ENCODE data around the gene PP2D1. TPM values are rescaled to one million over a fixed set of nuclear protein-coding genes. Genes with fewer than 3 reads are reported as not detected.

The PP2D1 gene
- total RNA-seq, 1 experiment from 2014 or later = not detected

- Histone ChIP-seq H3K4me1 (ENCODE audit: insufficient read depth, low read length, poor library complexity, severe bottlenecking) (no peaks in the 10 kb centered on the region), H3K9me3 (ENCODE audit: low read depth, low read length, poor library complexity, severe bottlenecking) (no peaks in the 10 kb centered on the region), H3K27me3 (replicated peaks; ENCODE audit: insufficient read depth, low read depth, low read length, poor library complexity) (no peaks in the 10 kb centered on the region), H3K36me3 (ENCODE audit: insufficient read depth, low read length, poor library complexity, severe bottlenecking) (no peaks in the 10 kb centered on the region), H3K27ac (ENCODE audit: low read depth, low read length, poor library complexity, severe bottlenecking) (no peak overlapping the region), H3K4me3 (ENCODE audit: low read depth, low read length, poor library complexity, severe bottlenecking) (no peak overlapping the region)
- intact Hi-C loops (cut with micrococcal nuclease; ENCODE audit: unreplicated experiment) = no loop called here
- no peak for TF ChIP-seq EZH2 (IDR thresholded peaks at IDR 0.05; ENCODE audit: borderline replicate concordance, low read depth, low read length, poor library complexity, severe bottlenecking)
- no peak for TF ChIP-seq CTCF (conservative IDR thresholded peaks at IDR 0.05; ENCODE audit: low read depth, low read length)
- ChIA-PET CTCF (no interaction called here), POLR2A (ENCODE audit: low non-redundant PET) (no interaction called here)
- no peak for DNase-seq (ENCODE audit: low spot score)
- no TSS peak for BruUV-seq (replicated peaks)
These were observed 45.6 kb upstream of the PP2D1 start for GRCh38 chr3:20057612-20058180.

GRCh38 chr3:20056725-20057611 lies 44.9 kb upstream of the PP2D1 start:
- Histone ChIP-seq H3K4me3 (ENCODE audit: low read depth, low read length, poor library complexity, severe bottlenecking) (no peak overlapping the region), H3K27ac (ENCODE audit: low read depth, low read length, poor library complexity, severe bottlenecking) (no peak overlapping the region), H3K4me1 (ENCODE audit: insufficient read depth, low read length, poor library complexity, severe bottlenecking) (no peaks in the 10 kb centered on the region), H3K27me3 (replicated peaks; ENCODE audit: insufficient read depth, low read depth, low read length, poor library complexity) (no peaks in the 10 kb centered on the region), H3K36me3 (ENCODE audit: insufficient read depth, low read length, poor library complexity, severe bottlenecking) (no peaks in the 10 kb centered on the region), H3K9me3 (ENCODE audit: low read depth, low read length, poor library complexity, severe bottlenecking) (no peaks in the 10 kb centered on the region)
- ChIA-PET POLR2A (ENCODE audit: low non-redundant PET) (no interaction called here), CTCF (no interaction called here)
- intact Hi-C loops (cut with micrococcal nuclease; ENCODE audit: unreplicated experiment) = no loop called here
- no TSS peak for BruUV-seq (replicated peaks)
- no peak for DNase-seq (ENCODE audit: low spot score)
- TF ChIP-seq EZH2 (IDR thresholded peaks at IDR 0.05; ENCODE audit: borderline replicate concordance, low read depth, low read length, poor library complexity, severe bottlenecking) = no peak
- TF ChIP-seq CTCF (conservative IDR thresholded peaks at IDR 0.05; ENCODE audit: low read depth, low read length) = no peak

GRCh38 chr3:20055842-20056241 lies 43.8 kb upstream of the PP2D1 start:
- Histone ChIP-seq H3K36me3 (ENCODE audit: insufficient read depth, low read length, poor library complexity, severe bottlenecking) (no peaks in the 10 kb centered on the region), H3K4me1 (ENCODE audit: insufficient read depth, low read length, poor library complexity, severe bottlenecking) (no peaks in the 10 kb centered on the region), H3K9me3 (ENCODE audit: low read depth, low read length, poor library complexity, severe bottlenecking) (no peaks in the 10 kb centered on the region), H3K27ac (ENCODE audit: low read depth, low read length, poor library complexity, severe bottlenecking) (no peak overlapping the region), H3K27me3 (replicated peaks; ENCODE audit: insufficient read depth, low read depth, low read length, poor library complexity) (no peaks in the 10 kb centered on the region), H3K4me3 (ENCODE audit: low read depth, low read length, poor library complexity, severe bottlenecking) (no peak overlapping the region)
- ChIA-PET CTCF (no interaction called here), POLR2A (ENCODE audit: low non-redundant PET) (no interaction called here)
- no peak for TF ChIP-seq CTCF (conservative IDR thresholded peaks at IDR 0.05; ENCODE audit: low read depth, low read length)
- TF ChIP-seq EZH2 (IDR thresholded peaks at IDR 0.05; ENCODE audit: borderline replicate concordance, low read depth, low read length, poor library complexity, severe bottlenecking) = no peak
- DNase-seq (ENCODE audit: low spot score) = no peak
- intact Hi-C loops (cut with micrococcal nuclease; ENCODE audit: unreplicated experiment) = no loop called here
- BruUV-seq (replicated peaks) = no TSS peak

Data from A673 (cell line).